SJCRH30 (cell line): Measurements from ENCODE around the gene VEZF1. TPM values are rescaled to one million over a fixed set of nuclear protein-coding genes. Genes with fewer than 3 reads are reported as not detected.

ENCODE experiments used
- DNase-seq, 2 experiments: peaks; one replicate each; pipeline ENCODE4 v3.0.0-alpha.2; 2015 to 2020
- H3K27ac ChIP-seq: fragments of 250-450 bp; sonication (Bioruptor Pico); 2 replicates; pipeline ENCODE4 v1.5.1; 2020; ENCODE audit warnings: mild to moderate bottlenecking, moderate library complexity
- H3K27me3 ChIP-seq: fragments of 250-450 bp; sonication (Bioruptor Pico); 2 replicates; pipeline ENCODE4 v1.5.1; 2020; ENCODE audit warnings: mild to moderate bottlenecking, moderate library complexity
- H3K36me3 ChIP-seq: fragments of 250-450 bp; sonication (Bioruptor Pico); 2 replicates; pipeline ENCODE4 v1.5.1; 2020; ENCODE audit warnings: mild to moderate bottlenecking, moderate library complexity
- H3K4me1 ChIP-seq: fragments of 250-450 bp; sonication (Bioruptor Pico); 2 replicates; pipeline ENCODE4 v1.5.1; 2020; ENCODE audit warnings: mild to moderate bottlenecking, moderate library complexity
- H3K4me3 ChIP-seq: fragments of 250-450 bp; sonication (Bioruptor Pico); 2 replicates; pipeline ENCODE4 v1.5.1; 2020; ENCODE audit warnings: mild to moderate bottlenecking, moderate library complexity
- H3K9me3 ChIP-seq: fragments of 250-450 bp; sonication (Bioruptor Pico); replicated peaks from 2 replicates; pipeline ENCODE4 v1.5.1; 2020; ENCODE audit warnings: mild to moderate bottlenecking, moderate library complexity
- total RNA-seq: library from RNA; depleted of rRNA; stranded (reverse); fragments of >200 nt; shearing (Covaris generic); gene quantifications from 2 replicates; pipeline ENCODE4 v1.2.3, GENCODE V29; 2014

The VEZF1 gene
- total RNA-seq, 1 experiment from 2014 or later, result 78.9 TPM

DNA sequence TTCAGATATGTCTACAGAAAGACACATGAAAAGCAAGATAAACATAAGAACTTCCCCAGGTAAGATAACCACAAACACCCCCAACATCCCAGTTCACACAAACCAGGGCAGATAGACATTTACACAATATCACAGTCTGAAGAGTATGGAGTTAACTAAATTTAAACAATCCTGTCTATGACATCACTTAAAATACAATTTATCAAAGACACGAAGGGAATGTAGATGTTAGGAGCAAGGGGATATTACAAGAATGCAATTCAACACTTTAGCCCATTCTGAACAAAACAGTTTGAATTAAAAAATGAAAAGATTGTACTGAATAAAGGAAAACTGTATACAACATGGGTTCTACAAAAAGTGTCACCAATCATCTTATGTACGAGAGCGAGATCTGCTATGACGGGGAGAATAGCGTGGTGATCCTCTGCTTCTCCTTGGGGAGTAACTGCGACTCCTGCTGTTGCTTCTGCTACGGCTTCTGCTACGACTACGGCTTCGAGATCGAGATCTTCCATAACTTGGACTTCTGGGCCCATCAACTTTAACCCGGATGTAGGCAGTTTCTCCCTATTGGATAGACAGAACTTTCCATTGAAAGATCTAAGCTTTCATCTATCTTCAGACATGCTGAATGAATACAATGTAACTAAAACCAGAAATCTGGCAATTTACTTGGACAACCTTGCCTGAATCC lies 17.1 kb upstream of the VEZF1 start:
- Histone ChIP-seq H3K27ac (no peak overlapping the region; the same call in 1 of the 2 replicates), H3K9me3 (no peaks in the 10 kb centered on the region), H3K36me3 (peaks cover 57% of the 10 kb centered on the region), H3K4me1 (peaks cover 8% of the 10 kb centered on the region), H3K4me3 (peak overlapping the region; percentile 91), H3K27me3 (no peaks in the 10 kb centered on the region)
- DNase-seq, result no peak

DNA sequence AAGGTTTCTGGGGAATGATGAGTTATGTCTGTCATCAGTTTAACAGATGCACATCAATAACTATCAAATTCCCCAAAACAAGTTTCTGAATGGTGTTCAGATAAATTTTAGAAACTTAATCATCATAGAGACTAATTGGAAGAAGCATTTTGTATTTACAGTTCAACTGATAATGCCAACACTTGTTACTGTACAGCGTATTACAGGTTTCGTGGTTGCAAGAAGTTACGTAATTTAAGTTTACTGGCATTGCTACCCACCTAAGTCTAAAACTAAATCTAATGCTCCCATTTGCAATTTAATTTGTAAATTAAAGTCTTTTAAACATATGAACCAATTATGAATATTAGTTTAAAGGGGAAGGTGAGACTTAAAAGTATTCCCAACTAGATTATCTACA lies 16.0 kb upstream of the VEZF1 start:
- Histone ChIP-seq H3K9me3 (no peaks in the 10 kb centered on the region), H3K27ac (no peak overlapping the region), H3K27me3 (no peaks in the 10 kb centered on the region), H3K36me3 (peaks cover 68% of the 10 kb centered on the region), H3K4me3 (no peak overlapping the region), H3K4me1 (peaks cover 8% of the 10 kb centered on the region)
- DNase-seq, result no peak

DNA sequence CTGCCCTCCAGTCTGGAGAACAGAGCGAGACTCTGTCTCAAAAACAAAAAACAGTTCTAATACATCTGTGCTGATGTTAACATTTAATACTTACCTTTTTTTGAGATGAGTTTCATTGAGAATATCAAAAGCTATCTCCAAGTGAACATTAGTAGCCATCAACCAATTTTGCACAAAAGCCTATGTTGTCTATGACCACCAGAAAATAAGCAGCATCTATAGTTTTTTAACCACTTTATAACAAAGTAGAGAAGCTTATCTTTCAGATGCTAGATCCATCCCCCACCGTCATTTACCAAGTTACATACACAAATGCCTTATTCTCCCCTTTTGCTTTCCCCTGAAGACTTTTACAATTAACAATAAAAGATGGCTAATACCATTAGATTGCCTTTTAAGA lies 14.9 kb upstream of the VEZF1 start:
- no peaks in the 10 kb centered on the region for H3K9me3 ChIP-seq
- H3K36me3 ChIP-seq, result peaks cover 76% of the 10 kb centered on the region
- H3K4me3 ChIP-seq, result no peak overlapping the region
- no peak overlapping the region for H3K27ac ChIP-seq
- no peaks in the 10 kb centered on the region for H3K27me3 ChIP-seq
- H3K4me1 ChIP-seq, result peaks cover 8% of the 10 kb centered on the region
- no peak for DNase-seq

- Histone ChIP-seq H3K4me1 (peaks cover 8% of the 10 kb centered on the region), H3K36me3 (peaks cover 82% of the 10 kb centered on the region), H3K4me3 (no peak overlapping the region), H3K27me3 (no peaks in the 10 kb centered on the region), H3K9me3 (no peaks in the 10 kb centered on the region), H3K27ac (no peak overlapping the region)
- no peak for DNase-seq
These were observed 14.3 kb upstream of the VEZF1 start for GRCh38 chr17:58002154-58002948.

DNA sequence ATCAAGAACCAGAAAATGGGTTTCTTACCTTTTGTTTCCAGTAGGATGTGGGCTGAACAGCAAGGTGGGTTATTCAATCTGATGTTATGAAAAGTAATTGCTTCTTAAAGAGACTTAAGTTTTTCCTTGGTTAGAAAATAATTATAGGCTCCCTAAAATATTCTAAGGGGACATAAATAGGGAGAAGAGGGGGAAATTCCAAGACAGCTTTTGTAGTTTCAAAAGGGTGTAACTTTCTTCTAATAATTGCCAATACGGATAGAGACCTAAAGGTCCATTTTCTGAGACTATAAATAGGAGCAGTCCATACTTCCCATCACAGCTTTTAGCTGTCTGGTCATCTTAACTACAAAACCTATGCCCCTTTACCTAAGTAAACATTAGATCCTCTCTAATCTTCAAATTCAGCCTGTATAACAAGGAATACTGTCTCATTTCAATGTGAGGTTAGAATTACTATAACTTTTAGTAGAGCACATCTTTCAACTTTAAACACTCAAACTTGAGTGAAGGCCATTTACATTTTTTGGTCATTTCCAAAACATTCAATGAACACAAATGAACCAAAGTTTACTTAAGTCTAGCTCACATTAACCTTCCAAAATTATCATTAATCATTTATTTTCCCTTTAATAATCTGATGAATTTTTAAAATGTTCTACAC lies 13.5 kb upstream of the VEZF1 start:
- Histone ChIP-seq H3K4me1 (peaks cover 8% of the 10 kb centered on the region), H3K9me3 (no peaks in the 10 kb centered on the region), H3K36me3 (peaks cover 88% of the 10 kb centered on the region), H3K27me3 (no peaks in the 10 kb centered on the region), H3K4me3 (no peak overlapping the region), H3K27ac (no peak overlapping the region)
- DNase-seq, result no peak

DNA sequence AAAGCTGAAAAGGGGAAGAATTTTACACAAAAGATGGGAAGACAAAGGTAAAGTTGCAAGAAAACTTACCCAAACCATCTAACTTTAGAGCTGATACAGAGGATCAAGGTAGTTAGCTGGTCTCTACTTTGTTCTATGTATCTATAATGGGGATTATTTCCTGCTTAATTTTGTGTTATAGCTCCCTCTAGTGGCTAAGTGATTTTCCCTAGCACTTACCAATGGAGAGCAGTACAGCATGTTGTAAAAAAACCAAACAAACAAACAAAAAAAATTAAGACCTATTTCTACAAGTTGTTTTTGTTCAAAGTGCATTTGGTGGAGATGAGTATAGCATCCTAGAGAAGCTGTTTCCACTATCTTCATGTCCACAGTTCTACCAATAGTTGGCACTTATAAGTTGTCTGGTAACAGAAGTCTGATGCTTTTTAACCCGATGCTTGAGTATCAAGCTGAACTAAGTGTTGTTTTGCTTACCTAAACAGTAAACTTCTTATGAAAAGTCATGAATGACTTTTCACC lies 11.5 kb upstream of the VEZF1 start:
- peak in 1 of 2 experiments; percentile 80 for DNase-seq
- Histone ChIP-seq H3K9me3 (no peaks in the 10 kb centered on the region), H3K36me3 (peaks cover 71% of the 10 kb centered on the region), H3K27me3 (no peaks in the 10 kb centered on the region), H3K4me1 (peaks cover 12% of the 10 kb centered on the region), H3K27ac (no peak overlapping the region), H3K4me3 (no peak overlapping the region)

DNA sequence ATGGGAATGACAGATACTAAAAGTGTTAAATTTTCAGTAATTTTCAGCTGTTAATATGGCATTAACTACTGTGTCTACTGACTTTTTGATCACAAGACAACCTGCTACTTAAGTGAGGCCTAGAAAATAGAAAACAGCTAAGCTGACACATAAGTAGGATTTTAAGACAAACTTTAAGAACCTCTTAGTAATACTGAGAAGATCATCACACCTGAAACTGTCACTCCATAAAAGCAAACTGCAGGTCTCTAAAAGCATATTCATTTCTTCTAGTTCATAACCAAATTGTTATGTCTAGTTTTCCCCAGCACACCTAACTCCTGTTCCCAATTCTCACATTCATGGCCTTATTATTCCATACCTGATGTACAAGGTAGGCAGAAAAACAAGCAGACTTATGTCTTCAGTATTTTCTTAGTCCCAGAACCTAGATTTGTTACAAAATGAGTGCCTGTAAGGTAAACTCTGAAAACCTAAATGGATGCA lies 11.0 kb upstream of the VEZF1 start:
- peaks cover 13% of the 10 kb centered on the region for H3K4me1 ChIP-seq
- H3K9me3 ChIP-seq, result no peaks in the 10 kb centered on the region
- no peak for DNase-seq
- no peaks in the 10 kb centered on the region for H3K27me3 ChIP-seq
- H3K4me3 ChIP-seq, result no peak overlapping the region
- peaks cover 66% of the 10 kb centered on the region for H3K36me3 ChIP-seq
- H3K27ac ChIP-seq, result no peak overlapping the region

- H3K9me3 ChIP-seq, result no peaks in the 10 kb centered on the region
- H3K27me3 ChIP-seq, result no peaks in the 10 kb centered on the region
- H3K4me1 ChIP-seq, result peaks cover 29% of the 10 kb centered on the region
- peaks cover 48% of the 10 kb centered on the region for H3K36me3 ChIP-seq
- no peak overlapping the region for H3K27ac ChIP-seq
- no peak for DNase-seq
- H3K4me3 ChIP-seq, result no peak overlapping the region
These were observed 9.2 kb upstream of the VEZF1 start for GRCh38 chr17:57997085-57997809.

- no peaks in the 10 kb centered on the region for H3K9me3 ChIP-seq
- peaks cover 35% of the 10 kb centered on the region for H3K4me1 ChIP-seq
- H3K4me3 ChIP-seq, result no peak overlapping the region
- H3K27me3 ChIP-seq, result no peaks in the 10 kb centered on the region
- peak; percentile 66 to 87 for DNase-seq
- peaks cover 32% of the 10 kb centered on the region for H3K36me3 ChIP-seq
- no peak overlapping the region for H3K27ac ChIP-seq
These were observed 7.3 kb upstream of the VEZF1 start for GRCh38 chr17:57995076-57995956.

- Histone ChIP-seq H3K4me1 (peaks cover 35% of the 10 kb centered on the region), H3K4me3 (no peak overlapping the region), H3K9me3 (no peaks in the 10 kb centered on the region), H3K27ac (no peak overlapping the region), H3K36me3 (peaks cover 24% of the 10 kb centered on the region), H3K27me3 (no peaks in the 10 kb centered on the region)
- no peak for DNase-seq
These were observed 6.4 kb upstream of the VEZF1 start for GRCh38 chr17:57994436-57994835.

DNA sequence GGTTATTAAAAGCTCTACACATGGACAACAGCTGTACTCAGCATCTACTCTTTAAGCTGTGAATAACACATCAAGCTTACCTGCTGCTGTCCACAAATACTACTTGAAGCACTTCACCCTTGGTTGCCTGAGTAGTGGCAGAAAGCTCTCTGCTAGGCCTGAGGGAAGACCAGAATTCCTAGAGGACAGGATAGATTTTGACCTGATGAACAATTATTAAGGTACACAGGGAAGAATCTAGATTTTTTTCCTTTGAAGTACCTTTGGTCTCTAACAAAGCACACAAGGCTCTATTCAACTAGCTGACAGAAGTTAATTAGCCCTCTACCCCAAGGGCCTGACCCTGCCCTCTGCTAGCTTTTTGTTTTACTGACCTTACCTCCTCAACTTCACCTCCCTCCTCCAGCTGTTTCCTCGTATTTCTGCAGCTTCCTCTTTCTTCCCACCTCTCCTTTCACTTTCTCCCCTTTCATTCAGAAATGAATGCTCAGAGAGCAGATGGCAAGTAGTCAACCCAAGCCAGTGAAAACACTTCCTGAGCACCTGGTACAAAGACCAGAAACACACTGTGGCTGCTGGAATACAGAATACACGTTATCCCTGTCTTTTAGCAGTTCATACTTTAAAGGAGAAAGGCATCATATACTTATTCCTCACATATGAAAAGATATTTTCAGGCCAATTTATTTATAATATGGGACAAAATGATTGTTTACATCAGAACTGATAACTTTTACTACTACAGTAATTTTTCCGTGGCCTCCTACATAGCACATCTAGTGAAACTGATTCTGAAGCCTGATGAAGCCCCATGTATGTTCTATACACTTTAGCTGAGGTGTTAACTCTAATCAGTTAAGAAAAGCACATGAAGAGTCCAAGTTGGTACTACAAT lies 5.7 kb upstream of the VEZF1 start:
- peaks cover 17% of the 10 kb centered on the region for H3K36me3 ChIP-seq
- H3K27ac ChIP-seq, result no peak overlapping the region
- peaks cover 38% of the 10 kb centered on the region for H3K4me1 ChIP-seq
- H3K27me3 ChIP-seq, result no peaks in the 10 kb centered on the region
- no peak overlapping the region for H3K4me3 ChIP-seq
- DNase-seq, result peak in 1 of 2 experiments; percentile 54
- no peaks in the 10 kb centered on the region for H3K9me3 ChIP-seq

- no peaks in the 10 kb centered on the region for H3K9me3 ChIP-seq
- peaks cover 38% of the 10 kb centered on the region for H3K4me1 ChIP-seq
- no peaks in the 10 kb centered on the region for H3K36me3 ChIP-seq
- no peak overlapping the region for H3K4me3 ChIP-seq
- no peak overlapping the region for H3K27ac ChIP-seq
- no peak for DNase-seq
- no peaks in the 10 kb centered on the region for H3K27me3 ChIP-seq
These were observed 3.5 kb upstream of the VEZF1 start for GRCh38 chr17:57991537-57991936.

GRCh38 chr17:57990037-57990436 lies 2.0 kb upstream of the VEZF1 start:
- no peaks in the 10 kb centered on the region for H3K9me3 ChIP-seq
- H3K4me1 ChIP-seq, result peaks cover 44% of the 10 kb centered on the region
- H3K36me3 ChIP-seq, result no peaks in the 10 kb centered on the region
- H3K27ac ChIP-seq, result no peak overlapping the region
- no peak overlapping the region for H3K4me3 ChIP-seq
- H3K27me3 ChIP-seq, result no peaks in the 10 kb centered on the region
- DNase-seq, result no peak
